D341Med (cell line): ENCODE results near the gene SORBS1.

Source experiments
- DNase-seq: peaks from one replicate; pipeline ENCODE4 v3.0.0; 2012; ENCODE audit warnings: low spot score

SORBS1 gene

DNA sequence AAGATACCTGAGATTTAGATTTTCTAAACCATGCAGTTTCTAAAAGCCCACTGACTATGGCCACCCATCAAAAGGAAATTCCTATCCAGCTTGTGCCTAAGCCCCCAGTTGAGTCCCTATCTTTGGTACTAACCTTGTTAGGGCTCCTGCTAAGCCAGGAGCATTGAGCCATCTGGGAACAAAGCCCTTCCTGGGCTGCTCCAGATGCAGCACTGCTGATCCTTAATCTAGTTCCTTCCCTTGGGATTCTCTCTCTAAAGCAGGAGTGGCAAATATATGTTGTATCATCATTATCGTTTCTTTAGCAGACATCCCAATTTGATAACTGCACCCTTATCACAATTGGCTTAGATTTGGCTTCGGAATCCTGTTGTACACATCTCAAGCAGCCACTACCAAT is 245.7 kb downstream of the SORBS1 start:
- DNase-seq, result peak; percentile 75

DNA sequence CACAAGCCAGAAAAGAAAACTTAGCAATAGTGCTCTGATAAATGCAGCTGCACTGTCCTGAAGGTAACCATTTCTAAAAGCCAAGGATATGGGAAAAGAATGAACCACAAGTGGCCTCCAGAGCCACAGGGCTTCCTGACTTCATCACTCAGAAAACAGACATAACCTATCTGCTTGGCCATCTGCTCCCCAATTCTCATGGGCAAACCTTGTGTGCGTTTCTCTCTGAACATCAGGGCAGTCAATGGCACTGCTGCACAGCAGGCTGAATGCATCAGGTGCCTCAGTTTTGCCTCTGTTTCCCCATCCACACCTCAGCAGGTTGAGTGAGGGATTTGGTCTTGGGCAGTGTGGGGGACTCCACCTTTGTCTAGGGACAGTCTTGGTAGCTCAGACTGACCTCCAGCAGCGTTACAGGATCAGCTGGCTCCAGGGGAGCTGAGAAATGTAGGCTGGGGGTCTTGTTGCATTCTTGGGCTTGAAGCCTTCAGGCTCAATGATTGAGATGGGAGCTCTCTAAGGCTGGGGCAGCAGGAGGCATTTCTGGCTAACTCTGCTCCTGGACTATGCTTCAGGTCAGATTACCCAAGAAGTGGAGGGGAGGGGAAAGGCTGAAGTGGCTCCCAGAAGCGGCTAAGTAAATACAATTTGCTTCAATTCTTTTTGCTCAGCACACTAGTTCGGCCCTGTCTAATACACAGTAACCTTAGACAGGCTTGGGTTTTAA is 246.8 kb downstream of the SORBS1 start:
- DNase-seq, result no peak

DNA sequence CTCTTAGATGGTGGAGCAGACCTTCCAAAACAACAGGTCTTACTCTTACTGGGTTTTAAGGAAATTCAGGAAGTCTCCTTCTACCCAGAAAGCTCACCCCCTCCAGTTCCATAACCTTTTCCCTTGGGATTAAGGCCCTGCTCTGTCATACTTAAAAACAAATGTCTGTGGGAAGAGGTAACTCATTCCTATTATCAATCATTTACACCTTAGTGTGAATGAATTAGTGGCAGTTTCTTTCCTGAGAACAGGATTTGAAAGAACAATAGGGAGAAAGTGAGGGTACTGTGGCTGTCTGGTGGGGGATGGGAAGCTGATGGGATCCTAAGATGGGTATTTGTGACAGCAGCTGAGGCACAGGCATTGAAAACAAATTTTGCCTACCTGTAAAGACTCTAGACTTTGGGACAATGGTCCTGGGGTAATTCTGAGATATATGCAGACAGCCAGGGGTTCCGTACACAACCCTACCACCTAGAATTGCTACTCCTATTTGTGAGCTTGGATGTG is 248.1 kb downstream of the SORBS1 start:
- no peak for DNase-seq

DNA sequence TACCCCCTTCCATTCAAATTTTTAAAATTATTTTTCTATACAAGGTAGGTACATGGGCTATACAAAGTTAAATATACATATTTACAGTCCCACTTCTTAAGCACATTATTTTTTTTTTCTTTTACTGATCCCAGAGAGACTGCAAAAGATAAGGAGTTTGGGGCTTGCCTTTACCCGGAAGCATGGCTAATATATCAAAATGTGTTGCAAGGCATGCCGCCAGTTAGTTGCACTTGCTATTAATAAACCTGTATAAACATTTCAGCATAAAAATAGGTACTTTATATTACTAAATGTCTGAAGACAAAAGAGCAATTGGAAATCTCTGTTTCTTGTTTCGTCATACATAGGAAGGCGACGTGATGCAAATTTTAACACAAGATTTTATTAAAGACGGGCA is 248.9 kb downstream of the SORBS1 start:
- DNase-seq, result no peak

DNA sequence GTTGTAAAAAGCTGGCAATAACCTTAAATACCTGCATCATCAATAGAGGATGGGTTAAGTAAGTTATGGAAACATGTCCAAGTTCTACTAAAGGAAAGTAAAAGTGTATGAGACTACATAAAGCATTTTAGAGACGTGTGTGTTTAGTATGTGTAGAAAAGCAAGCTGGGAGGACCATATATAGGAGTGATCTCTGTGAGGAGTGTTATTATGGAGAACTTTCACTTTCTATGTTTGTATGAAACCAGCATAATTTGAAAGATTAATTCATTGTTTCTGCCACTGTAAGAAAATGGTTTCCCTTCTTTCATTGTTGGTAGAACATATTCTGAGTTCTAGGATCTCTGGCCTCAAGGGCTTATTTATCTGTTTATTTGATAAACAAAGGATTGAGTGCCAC is 251.2 kb downstream of the SORBS1 start:
- no peak for DNase-seq

DNA sequence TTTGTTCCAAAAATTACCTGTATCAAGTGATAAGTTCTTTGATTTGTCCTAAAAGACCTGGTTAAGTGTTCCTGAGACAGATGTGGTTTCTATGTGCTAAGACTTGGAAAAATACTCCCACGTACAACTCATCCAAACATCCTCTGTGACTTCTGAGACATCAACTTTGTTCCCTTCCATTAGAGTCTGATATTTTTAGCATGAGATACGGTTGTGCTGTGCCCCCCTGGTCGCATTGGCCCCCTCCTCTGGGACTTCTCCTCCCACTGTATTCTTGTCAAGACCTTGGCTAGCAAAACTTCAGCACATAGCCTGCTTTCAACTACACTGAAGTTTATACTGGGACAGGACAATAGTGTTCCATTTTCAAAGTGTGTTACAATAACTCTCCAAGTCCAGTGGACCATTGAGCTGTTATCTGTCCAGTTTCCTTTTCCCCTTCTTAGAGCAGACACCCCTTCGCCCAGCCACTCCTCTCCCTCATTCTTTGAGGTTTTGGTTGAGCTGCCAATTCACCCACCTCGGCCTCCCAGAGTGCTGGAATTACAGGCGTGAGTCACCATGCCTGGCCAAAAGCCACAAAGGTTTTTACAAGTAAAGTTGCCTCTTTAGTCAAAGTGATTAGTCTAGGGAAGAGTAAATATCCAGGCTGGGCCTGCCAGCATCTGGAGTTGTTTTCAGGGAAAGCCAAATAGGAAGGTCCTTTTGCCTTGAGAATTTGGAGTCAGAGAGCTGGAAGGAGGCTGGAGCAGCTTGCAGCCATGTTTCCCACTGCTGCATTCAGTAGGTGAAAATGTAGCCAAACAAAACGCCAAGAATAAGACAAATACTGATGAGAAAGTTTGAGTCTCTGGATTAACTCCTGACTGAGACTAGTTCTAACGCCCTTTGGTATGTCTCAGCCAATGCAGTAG is 252.5 kb downstream of the SORBS1 start:
- DNase-seq, result no peak

DNA sequence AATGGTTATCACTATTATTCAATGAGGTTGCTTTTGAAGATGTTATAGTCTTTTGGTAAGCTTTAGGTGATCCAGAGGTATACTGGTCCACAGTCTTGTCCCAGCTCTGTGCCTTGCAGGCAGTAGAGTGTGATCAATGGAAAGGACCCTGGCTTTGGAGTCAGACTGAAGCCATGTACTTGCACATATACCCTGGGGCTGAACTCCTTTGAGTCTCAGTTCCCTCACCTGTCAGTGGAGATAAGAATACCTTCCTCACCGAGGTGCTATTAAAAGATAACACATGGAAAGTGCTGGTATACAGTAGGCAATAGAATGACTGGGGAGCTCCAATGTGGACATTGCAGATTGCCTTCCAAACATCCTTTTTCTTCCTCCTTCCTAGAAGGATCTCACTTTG is 254.3 kb downstream of the SORBS1 start:
- DNase-seq, result no peak

DNA sequence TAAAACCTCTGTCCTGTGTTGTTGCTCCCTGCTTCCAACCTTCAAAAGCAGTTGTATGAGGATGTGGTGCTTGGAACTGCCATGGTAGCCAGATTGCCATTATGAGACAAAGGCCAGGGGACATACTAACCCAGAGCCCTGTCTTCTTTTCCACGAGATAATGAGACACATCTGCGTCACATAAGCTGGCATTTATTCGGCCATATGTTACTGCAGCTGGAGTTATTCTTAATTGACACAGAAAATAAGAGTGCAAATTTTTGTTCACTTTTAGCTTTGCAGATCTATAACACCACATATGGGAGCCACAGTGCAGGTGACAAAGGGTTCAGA is 254.9 kb downstream of the SORBS1 start:
- no peak for DNase-seq

DNA sequence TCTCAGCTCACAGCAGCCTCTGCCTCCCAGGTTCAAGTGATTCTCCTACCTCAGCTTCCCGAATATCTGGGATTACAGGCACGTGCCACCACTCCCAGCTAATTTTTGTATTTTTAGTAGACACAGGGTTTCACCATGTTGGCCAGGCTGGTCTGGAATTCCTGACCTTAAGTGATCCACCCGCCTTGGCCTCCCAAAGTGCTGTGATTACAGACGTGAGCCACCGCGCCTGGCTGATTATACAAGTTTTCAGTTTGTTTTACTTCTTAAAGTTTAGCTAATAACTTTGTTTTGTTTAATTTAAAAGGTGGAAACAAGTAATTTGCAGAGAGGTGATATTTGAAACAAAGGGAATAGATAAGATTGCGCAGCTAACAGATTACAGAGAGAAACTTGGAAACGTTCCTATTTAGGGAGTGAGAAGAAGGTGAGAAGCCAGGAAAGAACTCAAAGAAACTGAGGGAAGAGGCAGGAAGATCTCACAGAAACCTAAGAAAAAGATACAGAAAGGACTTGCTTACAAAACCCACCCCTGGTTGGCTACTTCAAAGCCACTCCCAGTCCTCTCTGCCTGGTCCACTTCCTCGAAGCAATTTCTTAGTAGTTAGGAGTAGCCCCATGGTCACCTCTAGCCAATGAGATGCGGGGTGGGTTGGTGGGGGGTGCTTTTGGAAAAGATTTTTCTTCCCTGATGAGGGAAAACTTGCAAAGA is 255.4 kb downstream of the SORBS1 start:
- no peak for DNase-seq

DNA sequence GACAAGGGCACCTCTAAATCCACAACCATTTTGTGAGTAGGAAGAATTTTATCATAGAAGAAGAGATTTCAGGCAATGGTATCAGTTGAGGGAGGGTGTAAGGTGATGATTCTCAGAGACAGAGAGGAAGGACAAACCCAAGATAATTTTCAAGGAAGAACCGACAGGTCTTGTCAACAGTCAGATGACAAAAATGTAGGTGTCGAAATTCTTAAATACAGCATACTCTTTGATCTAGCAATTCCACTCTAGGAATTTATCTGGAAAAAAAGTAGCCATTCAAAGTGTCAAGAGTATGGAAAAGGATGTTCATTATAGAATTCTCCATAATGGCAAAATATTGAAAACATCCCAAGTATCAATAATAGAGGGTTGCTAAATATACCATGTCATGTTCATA is 256.2 kb downstream of the SORBS1 start:
- DNase-seq, result no peak

DNA sequence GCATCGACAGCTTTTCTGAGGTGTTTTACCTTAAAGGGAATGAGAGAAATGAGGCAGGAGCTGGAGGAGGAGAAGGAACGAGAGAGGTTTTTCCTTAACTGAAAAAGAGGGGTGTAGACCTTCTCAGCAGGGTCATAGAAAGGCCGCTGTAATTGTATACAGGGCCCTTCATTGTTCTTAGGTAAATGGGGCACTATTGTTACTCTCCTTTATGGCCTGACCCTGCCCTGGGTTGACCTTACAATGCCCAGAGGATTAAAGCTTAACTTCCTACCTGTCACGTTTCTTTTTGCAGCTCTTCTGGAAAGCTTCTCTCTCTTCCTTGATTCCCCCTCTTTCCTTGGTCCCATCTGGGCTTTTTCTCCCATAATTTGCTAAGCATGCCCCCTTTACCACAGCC is 256.7 kb downstream of the SORBS1 start:
- DNase-seq, result no peak

DNA sequence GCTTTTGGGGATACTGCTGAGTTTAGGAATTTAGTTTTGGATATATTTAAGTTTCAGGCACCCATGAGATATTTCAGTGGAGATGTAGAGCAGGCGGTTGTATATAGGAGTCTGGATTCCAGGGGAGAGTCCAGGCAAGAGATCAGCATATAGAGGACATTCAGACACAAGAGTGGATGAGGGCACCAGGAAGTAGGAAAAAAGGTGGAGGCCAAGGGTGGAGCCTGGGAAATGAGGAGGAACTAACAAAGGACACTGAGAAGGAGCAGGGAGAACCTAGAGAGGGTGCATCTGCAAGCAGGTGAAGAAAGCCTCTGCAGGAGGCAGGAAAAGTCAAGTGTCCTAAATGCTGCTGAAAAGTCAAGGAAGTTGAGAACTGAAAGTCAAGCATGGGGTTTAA is 257.2 kb downstream of the SORBS1 start:
- no peak for DNase-seq

DNA sequence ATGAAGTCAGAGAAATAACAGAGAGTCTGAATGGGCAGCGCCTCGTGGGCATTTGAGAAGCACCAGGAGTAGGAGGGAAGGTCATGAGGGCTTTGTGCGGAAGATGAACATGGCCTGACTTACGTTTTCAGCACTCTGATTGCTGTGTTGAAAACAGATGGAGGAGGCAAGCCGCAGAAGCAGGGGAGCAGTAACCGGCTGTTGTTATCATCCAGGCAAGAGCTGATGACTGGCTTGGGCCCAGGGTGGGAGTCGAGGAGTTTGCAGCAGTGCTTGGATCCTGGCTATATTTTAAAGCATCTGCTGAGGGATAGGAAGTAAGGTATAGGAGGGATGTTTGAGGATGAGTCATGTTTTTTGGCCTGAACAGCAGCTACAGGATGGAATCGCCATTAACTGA is 257.6 kb downstream of the SORBS1 start:
- no peak for DNase-seq

DNA sequence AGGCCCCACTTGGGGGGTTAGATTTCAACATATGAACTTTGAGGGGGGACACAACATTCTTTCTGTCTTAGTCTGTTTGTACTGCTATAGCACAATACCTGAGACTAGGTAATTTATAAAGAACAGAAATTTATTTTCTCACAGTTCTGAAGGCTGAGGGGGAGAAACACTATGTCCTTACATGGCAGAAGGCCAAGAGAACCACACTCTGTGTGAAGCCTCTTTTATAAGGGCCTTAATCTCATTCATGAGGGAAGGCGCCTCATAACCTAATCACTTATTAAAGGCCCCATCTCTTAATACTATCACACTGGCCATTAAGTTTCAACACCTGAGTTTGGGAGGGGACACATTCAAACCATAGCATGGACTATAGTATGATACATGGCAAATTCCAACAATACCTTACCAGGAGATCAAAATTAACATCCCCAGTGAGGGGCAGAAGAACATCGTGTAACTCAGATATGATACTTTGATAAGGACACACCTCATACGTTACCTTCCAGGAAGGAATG is 261.1 kb downstream of the SORBS1 start:
- DNase-seq, result no peak

DNA sequence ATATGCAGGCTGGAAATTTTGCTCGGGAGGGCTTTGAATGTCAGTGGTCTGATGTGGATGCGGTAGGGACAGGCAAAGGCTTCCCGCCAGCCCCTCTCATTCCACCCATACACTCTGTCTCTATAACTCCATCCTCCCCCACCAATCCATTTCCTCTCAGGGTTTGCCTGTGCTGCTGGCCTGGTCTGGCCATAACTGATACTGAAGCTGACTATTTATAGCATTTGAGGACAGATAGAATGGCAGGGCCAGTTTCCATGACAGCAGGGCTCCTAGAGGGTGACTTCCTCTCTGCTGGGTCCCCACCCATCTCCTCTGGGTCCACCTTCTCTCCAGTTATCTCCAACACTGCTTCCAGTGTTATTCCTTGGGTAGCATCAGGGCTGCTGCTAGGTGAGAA is 263.8 kb downstream of the SORBS1 start:
- DNase-seq, result no peak

DNA sequence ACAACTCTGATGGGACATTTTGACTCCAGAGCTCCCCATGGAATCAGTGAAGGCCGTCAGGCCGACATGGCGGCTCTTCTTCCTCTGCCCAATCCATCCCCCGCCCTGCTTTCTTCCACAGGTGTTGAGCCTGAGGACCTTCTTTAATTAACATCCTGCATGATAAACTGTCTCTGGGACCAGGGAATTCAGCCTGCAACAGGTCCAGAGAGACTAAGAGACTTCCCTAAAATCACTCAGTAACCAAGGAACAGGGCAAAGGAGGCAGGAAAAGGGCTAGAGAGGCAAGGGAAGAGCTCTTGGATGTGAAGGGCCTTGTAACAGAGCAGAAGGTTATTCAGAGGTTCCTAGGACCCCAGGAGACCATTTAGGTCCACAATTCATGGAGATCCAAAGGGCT is 264.4 kb downstream of the SORBS1 start:
- no peak for DNase-seq

DNA sequence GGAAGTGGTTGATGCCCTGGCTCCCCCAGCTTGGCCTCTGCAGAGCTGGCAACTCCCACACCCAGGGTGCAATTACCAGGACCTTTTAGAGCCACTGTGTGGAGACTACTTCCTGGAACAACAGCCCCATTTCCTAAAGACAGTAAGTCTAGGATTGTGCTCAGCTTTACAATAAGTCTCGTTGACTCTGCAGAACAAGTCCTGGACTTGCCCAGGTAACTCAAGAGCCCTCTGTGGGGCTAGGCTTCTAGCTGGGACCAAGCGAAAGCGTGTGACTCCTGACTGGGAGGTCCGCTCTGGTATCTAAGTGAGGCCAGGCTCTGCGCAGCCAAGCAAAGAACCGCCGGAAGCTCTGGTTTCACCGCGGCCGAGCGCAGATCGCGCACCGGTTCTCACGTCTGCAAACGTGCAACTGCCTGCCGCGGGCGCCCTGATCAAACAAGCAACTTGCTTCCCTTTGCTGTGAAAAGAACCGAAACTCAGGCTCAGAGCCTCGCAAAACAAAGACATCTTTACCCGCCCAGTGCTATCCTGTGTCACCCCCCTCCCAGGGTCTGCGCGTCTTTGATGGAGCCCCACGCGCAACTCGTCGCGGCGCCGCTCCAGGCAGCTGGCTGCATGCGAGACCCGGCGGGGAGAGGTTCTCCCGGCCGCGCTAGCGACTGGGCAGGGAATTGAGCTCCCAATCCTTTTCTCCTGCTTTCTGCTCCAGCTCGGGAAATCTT is 266.0 kb downstream of the SORBS1 start:
- no peak for DNase-seq

DNA sequence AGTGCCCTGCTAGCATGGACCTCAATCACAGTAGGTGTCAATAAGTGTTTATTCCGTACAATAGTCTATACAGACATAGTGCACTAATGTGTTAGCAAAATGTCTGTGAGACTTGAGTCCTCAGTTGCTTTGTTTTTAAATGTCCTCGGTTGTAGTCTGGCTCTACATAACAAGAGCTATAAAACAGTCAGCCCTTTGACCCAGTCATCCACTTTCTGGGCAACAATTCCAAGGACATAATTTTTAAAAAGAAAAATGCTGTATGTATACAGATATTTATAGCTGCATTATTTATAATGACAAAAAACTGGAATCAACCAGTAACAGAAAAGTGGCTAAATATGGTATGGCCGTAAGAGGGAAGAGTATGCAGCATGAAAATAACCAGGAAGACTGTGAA is 267.5 kb downstream of the SORBS1 start:
- no peak for DNase-seq

DNA sequence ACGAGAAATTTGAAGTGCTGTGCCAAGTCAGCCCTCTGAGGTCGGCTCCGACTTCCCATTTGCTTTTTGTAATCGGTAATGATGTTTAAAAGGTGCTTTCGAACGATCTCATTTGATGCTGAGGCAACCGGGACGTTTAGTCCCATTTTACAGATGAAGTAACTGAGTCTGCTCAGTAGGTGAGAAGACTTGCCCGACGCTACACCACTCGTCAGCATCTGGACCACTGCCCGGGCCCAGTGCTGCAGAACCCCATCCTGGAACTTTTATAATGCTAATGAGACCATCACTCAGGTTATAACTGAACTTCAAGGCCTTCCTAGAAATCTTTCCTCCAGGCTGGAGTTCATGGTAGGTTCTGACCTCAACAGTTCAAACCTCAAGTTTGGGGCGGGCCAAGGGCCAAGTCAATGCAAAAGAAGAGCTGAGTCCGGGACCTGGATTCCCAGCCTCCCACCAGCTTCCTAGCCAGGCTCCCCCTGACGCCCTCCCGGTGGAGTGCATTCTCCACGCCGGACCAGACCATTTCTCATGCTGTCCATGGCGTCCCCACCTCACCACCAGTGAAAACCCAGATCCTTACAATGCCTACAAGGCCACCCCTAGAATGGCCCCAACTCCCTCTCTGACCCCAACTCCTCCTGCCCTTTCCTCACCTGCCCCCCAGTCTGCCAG is 269.7 kb downstream of the SORBS1 start:
- no peak for DNase-seq

DNA sequence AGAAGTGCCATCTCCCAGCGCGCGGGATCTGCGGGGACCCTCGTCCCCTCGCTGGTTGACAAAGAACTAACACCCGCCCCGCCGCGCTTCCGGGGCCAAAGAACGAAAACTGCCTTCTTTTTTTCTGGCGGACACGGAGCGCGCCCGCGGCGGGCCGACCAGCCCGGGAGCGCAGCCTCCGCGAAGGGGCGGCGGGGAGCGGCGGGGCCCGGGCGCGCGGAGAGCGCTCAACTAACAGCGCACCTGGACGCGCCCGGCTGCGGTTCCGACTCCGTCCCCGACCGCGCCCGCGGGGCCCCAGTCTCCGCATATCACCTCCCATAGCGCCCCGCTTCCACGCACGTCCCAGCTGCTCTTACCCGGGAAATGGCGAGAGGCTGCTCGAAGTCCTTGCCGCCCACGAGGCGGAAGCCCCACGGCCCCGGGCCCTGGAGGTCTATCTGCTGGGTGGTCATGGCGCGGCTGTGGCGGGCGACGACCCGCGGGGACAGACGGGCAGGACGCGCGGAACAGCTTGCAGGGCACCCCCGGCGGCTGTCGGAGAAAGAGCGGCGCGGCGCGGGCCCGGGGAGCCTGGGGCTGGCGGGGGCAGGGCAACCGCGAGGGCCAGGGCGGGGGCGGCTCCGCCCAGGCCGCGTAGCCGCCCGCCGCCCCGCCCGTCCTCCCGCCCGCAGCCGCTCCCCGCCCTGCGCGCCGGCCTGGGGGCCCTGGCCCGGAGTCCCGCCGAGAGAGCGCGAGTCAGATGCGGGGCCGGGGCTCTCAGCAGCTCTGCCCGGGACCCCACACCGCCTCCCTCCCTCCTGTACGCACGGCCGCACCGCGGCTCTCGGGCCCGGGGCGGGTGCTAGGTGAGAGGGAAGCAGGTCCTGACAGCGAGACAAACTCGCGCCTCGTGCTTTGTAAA is 270.5 kb downstream of the SORBS1 start, which contains the start of gene PDLIM1:
PDLIM1 (minus strand) TSS at position 543 of the 904 bp plus-strand sequence; CDS start at position 455, 88 bp downstream.
- DNase-seq, result peak; percentile 86
